ENCODE data around the gene MAP3K13. TPM values are rescaled to one million over a fixed set of nuclear protein-coding genes. Genes with fewer than 3 reads are reported as not detected.
"Not testable (repeated sequence)": the region's sequence is repeated elsewhere in the genome, so short reads cannot be mapped to it uniquely, and the experiment has no call there.

Gene MAP3K13
- total RNA-seq, 1 donor from 2014 or later, result 21.6 TPM

GRCh38 chr3:185442031-185442430 is 79.1 kb downstream of the MAP3K13 start:
- Histone ChIP-seq H2AFZ (ENCODE audit: low read depth, low read length) (no peak overlapping the region), H3K36me3 (ENCODE audit: insufficient read depth, low read length) (no peaks in the 10 kb centered on the region), H3K9me3 (ENCODE audit: insufficient read depth, low read depth, low read length) (no peaks in the 10 kb centered on the region), H4K20me1 (ENCODE audit: insufficient read depth, low read length) (no peaks in the 10 kb centered on the region), H3K4me2 (ENCODE audit: low read length) (no peak overlapping the region), H3K27me3 (ENCODE audit: insufficient read depth, low read length) (no peaks in the 10 kb centered on the region), H3K79me2 (ENCODE audit: insufficient read depth, low read length) (no peaks in the 10 kb centered on the region), H3K4me1 (ENCODE audit: insufficient read depth, low read length) (no peaks in the 10 kb centered on the region), H3K4me3 (ENCODE audit: insufficient read depth, low read depth, low read length) (no peak overlapping the region), H3K9ac (ENCODE audit: low read length) (no peak overlapping the region), H3K27ac (ENCODE audit: low read depth, low read length) (no peak overlapping the region)
- no peaks in the 10 kb centered on the region for H3K9me3 Mint-ChIP-seq (ENCODE audit: unreplicated experiment)
- TF ChIP-seq EZH2 (IDR thresholded peaks at IDR 0.05; ENCODE audit: insufficient read depth, low read length), result no peak
- FAIRE-seq (no peak), DNase-seq (ENCODE audit: low read depth) (no peak)
- no peak overlapping the region for H3K4me3 Mint-ChIP-seq (ENCODE audit: unreplicated experiment)
- H3K27ac Mint-ChIP-seq (ENCODE audit: unreplicated experiment), result no peak overlapping the region
- H3K4me1 Mint-ChIP-seq (ENCODE audit: low read depth, unreplicated experiment), result no peaks in the 10 kb centered on the region
- H3K27me3 Mint-ChIP-seq (ENCODE audit: low read depth, unreplicated experiment), result no peaks in the 10 kb centered on the region
- peaks cover 5% of the 10 kb centered on the region for H3K36me3 Mint-ChIP-seq (ENCODE audit: low read depth, unreplicated experiment)

DNA sequence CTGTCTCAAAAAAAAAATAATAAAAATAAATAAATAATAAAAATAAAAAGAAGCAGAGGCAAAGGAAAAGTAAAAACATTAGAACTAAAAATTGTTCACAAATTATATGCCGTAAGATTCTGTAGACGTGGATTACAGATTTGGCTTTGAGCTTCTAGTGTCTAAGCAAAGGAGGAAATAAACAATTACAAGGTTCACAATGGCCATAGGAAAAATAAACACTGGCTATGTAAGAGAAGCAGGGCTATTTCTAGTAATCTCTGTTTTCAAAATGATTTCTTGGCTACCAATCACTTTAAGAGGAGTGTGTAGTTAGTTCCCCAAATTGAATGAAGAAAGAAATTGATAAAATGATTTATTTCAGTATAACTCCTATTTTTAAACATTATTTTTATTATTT is 81.4 kb downstream of the MAP3K13 start:
- Histone ChIP-seq H3K9me3 (ENCODE audit: insufficient read depth, low read depth, low read length) (no peaks in the 10 kb centered on the region), H3K27ac (ENCODE audit: low read depth, low read length) (no peak overlapping the region), H3K9ac (ENCODE audit: low read length) (no peak overlapping the region), H2AFZ (ENCODE audit: low read depth, low read length) (no peak overlapping the region), H3K4me1 (ENCODE audit: insufficient read depth, low read length) (no peaks in the 10 kb centered on the region), H3K4me2 (ENCODE audit: low read length) (no peak overlapping the region), H3K27me3 (ENCODE audit: insufficient read depth, low read length) (no peaks in the 10 kb centered on the region), H3K4me3 (ENCODE audit: insufficient read depth, low read depth, low read length) (no peak overlapping the region), H4K20me1 (ENCODE audit: insufficient read depth, low read length) (no peaks in the 10 kb centered on the region), H3K36me3 (ENCODE audit: insufficient read depth, low read length) (no peaks in the 10 kb centered on the region), H3K79me2 (ENCODE audit: insufficient read depth, low read length) (no peaks in the 10 kb centered on the region)
- Mint-ChIP-seq H3K4me3 (ENCODE audit: unreplicated experiment) (no peak overlapping the region), H3K27ac (ENCODE audit: unreplicated experiment) (no peak overlapping the region), H3K9me3 (ENCODE audit: unreplicated experiment) (no peaks in the 10 kb centered on the region), H3K27me3 (ENCODE audit: low read depth, unreplicated experiment) (no peaks in the 10 kb centered on the region), H3K36me3 (ENCODE audit: low read depth, unreplicated experiment) (no peaks in the 10 kb centered on the region), H3K4me1 (ENCODE audit: low read depth, unreplicated experiment) (no peaks in the 10 kb centered on the region)
- TF ChIP-seq CTCF (IDR thresholded peaks at IDR 0.05; ENCODE audit: insufficient read depth, low read depth, low read length) (no peak), EZH2 (IDR thresholded peaks at IDR 0.05; ENCODE audit: insufficient read depth, low read length) (no peak)
- DNase-seq (ENCODE audit: low read depth) (no peak), FAIRE-seq (no peak)

GRCh38 chr3:185448107-185448506 is 85.2 kb downstream of the MAP3K13 start:
- H4K20me1 ChIP-seq (ENCODE audit: insufficient read depth, low read length), result no peaks in the 10 kb centered on the region
- no peak overlapping the region for H3K27ac ChIP-seq (ENCODE audit: low read depth, low read length)
- FAIRE-seq (no peak), DNase-seq (ENCODE audit: low read depth) (no peak)
- no peak overlapping the region for H3K4me3 ChIP-seq (ENCODE audit: insufficient read depth, low read depth, low read length)
- no peak overlapping the region for H3K4me3 Mint-ChIP-seq (ENCODE audit: unreplicated experiment)
- H3K9ac ChIP-seq (ENCODE audit: low read length), result no peak overlapping the region
- H3K4me1 ChIP-seq (ENCODE audit: insufficient read depth, low read length), result no peaks in the 10 kb centered on the region
- H3K79me2 ChIP-seq (ENCODE audit: insufficient read depth, low read length), result no peaks in the 10 kb centered on the region
- no peak for TF ChIP-seq EZH2 (IDR thresholded peaks at IDR 0.05; ENCODE audit: insufficient read depth, low read length)
- TF ChIP-seq CTCF (IDR thresholded peaks at IDR 0.05; ENCODE audit: insufficient read depth, low read depth, low read length), result no peak
- H3K4me1 Mint-ChIP-seq (ENCODE audit: low read depth, unreplicated experiment), result no peaks in the 10 kb centered on the region
- H2AFZ ChIP-seq (ENCODE audit: low read depth, low read length), result no peak overlapping the region
- H3K27me3 ChIP-seq (ENCODE audit: insufficient read depth, low read length), result no peaks in the 10 kb centered on the region
- H3K4me2 ChIP-seq (ENCODE audit: low read length), result no peak overlapping the region
- no peaks in the 10 kb centered on the region for H3K36me3 ChIP-seq (ENCODE audit: insufficient read depth, low read length)
- H3K27me3 Mint-ChIP-seq (ENCODE audit: low read depth, unreplicated experiment), result no peaks in the 10 kb centered on the region
- H3K36me3 Mint-ChIP-seq (ENCODE audit: low read depth, unreplicated experiment), result peaks cover under 1% of the 10 kb centered on the region
- no peaks in the 10 kb centered on the region for H3K9me3 ChIP-seq (ENCODE audit: insufficient read depth, low read depth, low read length)
- H3K9me3 Mint-ChIP-seq (ENCODE audit: unreplicated experiment), result no peaks in the 10 kb centered on the region
- no peak overlapping the region for H3K27ac Mint-ChIP-seq (ENCODE audit: unreplicated experiment)

DNA sequence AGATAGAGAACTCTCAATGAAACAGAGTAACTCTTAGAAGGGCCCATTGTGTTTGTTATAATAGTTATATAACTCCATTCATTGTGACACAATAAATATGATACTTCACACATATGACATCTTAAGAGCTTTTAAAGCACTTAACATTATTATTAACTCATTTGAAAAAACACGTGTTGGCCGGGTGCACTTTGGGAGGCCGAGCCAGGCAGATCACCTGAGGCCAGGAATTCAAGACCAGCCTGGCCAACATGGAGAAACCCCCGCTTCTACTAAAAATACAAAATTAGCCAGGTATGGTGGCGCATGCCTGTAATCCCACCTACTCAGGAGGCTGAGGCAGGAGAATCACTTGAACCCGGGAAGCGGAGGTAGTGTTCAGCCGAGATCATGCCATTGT is 88.5 kb downstream of the MAP3K13 start:
- H3K36me3 Mint-ChIP-seq (ENCODE audit: low read depth, unreplicated experiment); H2AFZ ChIP-seq (ENCODE audit: low read depth, low read length); H3K4me2 ChIP-seq (ENCODE audit: low read length); H3K4me3 ChIP-seq (ENCODE audit: insufficient read depth, low read depth, low read length); H3K4me1 ChIP-seq (ENCODE audit: insufficient read depth, low read length); H4K20me1 ChIP-seq (ENCODE audit: insufficient read depth, low read length); H3K9ac ChIP-seq (ENCODE audit: low read length); FAIRE-seq; H3K27me3 Mint-ChIP-seq (ENCODE audit: low read depth, unreplicated experiment); H3K27ac ChIP-seq (ENCODE audit: low read depth, low read length); H3K36me3 ChIP-seq (ENCODE audit: insufficient read depth, low read length); DNase-seq (ENCODE audit: low read depth); H3K9me3 Mint-ChIP-seq (ENCODE audit: unreplicated experiment); H3K27me3 ChIP-seq (ENCODE audit: insufficient read depth, low read length); H3K4me1 Mint-ChIP-seq (ENCODE audit: low read depth, unreplicated experiment); H3K79me2 ChIP-seq (ENCODE audit: insufficient read depth, low read length); H3K4me3 Mint-ChIP-seq (ENCODE audit: unreplicated experiment); H3K9me3 ChIP-seq (ENCODE audit: insufficient read depth, low read depth, low read length); H3K27ac Mint-ChIP-seq (ENCODE audit: unreplicated experiment): not testable (repeated sequence)

Data from astrocyte (in vitro differentiated cells and primary cell).